NOMO-1 treated with dmso at 0.1 percent for 144 hours (cell line): ENCODE results near the gene NDFIP1.
"Not testable (repeated sequence)": the region's sequence is repeated elsewhere in the genome, so short reads cannot be mapped to it uniquely, and the experiment has no call there.

Source experiments
- DNase-seq: peaks from one replicate; lab custom pipeline; 2025; ENCODE audit not compliant: unreplicated experiment; lab: John Stamatoyannopoulos, UW

NDFIP1 gene

GRCh38 chr5:142183561-142183960 lies 75.0 kb downstream of the NDFIP1 start:
- DNase-seq = no peak

DNA sequence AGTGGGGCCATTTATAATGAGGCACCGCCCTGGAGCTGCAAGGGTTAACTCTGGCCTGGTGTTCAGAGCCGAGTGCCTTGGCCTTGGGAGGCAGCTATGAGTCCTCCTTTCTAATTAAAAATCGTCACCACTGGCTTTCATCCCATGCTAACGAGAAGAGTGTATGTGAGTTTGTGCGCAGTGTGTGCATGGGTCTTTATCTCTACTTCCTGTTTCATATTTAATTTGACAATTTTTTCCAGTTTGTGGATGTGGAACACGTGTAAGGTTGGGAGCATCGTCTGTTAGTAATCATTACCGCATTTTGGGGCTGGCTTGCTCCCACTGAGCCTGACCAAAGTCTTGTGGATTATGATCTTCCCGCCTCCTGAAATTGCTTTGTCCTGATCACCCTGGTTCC lies 76.4 kb downstream of the NDFIP1 start:
- DNase-seq = peak; percentile 4

DNA sequence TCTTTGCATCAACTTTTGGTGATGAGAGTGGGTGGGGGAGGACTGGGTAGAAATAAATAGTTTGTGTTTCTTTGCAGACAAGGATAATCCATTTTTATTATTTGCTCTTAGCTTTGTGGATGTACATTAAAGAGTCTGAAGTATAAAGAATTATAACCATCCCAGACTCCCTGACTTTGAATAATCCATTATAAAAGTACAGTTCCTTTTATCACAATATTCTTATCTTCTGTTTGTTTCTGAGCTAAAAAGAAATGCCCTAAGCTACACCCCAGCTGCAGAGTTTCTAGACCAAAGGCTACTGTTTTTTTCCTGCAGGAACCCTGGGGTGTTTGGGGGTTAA lies 77.9 kb downstream of the NDFIP1 start:
- DNase-seq = no peak

- no peak for DNase-seq
These were observed 78.4 kb downstream of the NDFIP1 start for GRCh38 chr5:142186857-142187594.

DNA sequence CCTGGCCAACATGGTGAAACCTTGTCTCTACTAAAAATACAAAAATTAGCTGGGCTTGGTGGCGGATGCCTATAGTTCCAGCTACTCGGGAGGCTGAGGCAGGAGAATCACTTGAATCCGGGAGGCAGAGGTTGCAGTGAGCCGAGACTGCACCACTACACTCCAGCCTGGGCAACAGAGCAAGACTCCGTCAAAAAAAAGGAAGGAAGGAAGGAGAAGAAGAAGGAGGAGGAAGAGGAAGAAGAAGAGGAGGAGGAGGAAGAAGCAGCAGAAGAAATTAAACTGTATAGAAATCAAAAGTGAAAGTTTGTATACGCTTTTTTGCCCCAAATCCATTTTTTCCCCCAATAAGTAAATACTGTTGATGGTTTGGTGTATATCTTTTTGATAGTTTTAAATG lies 80.1 kb downstream of the NDFIP1 start:
- not testable (repeated sequence) for DNase-seq

- no peak for DNase-seq
These were observed 81.2 kb downstream of the NDFIP1 start for GRCh38 chr5:142189813-142190212.

- no peak for DNase-seq
These were observed 83.2 kb downstream of the NDFIP1 start for GRCh38 chr5:142191776-142192175.

- peak; percentile 43 for DNase-seq
These were observed 83.9 kb downstream of the NDFIP1 start for GRCh38 chr5:142192286-142193113.

DNA sequence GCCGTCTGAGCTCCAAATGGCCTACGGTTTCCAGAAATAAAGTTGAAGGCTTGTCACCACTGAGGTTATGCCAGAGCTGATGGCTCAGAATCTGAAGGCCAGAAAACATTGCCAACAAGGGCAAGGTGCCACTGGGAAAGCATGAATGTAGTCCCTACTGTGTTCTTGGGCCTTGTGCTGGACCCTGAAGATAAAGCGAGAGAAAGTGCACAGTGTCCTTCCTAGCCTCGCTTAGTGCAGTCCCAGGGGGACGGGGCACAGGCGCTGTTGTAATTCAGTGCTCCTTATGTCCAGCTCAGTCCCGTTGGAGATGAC lies 84.5 kb downstream of the NDFIP1 start:
- DNase-seq = no peak

- no peak for DNase-seq
These were observed 88.5 kb downstream of the NDFIP1 start for GRCh38 chr5:142197098-142197497.

GRCh38 chr5:142197781-142198180 lies 89.2 kb downstream of the NDFIP1 start:
- no peak for DNase-seq

DNA sequence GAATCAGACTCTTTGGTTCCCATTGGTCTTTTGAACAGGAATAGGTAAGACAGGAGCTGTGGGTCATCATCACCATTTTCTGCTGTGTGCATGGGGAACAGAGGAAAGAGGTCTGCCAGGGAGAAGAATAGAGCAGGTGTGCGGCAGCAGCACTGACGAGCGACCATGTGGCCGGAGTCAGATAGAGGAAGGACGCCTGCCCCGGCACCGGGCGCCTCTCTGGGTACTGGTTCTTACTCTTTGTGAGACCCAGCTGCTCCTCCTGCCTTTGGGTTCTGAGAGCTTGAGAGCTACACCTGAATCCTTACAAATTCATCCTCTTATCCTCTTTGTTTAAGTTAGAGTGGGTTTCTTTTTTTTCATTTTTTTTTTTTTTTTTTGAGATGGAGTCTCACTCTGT lies 90.8 kb downstream of the NDFIP1 start:
- DNase-seq = no peak

DNA sequence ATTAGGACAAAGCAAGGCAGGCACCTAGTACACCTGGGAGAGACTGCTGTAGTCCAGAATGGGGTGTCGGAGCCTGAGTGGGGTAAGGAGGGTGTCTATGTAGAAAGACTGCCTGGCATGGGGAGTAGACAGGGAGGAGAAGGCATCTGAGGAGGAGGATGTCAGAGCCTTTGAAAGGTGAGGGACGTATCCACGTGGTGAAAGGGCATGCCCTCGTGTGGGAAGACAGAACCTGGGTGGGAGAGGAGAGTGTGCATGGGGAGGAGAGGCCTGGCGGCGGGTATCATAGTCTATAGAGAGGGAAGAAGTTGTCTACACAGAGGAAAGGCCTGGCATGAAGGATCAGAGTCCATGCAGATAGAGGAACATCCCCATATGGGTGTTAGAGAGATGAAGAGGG lies 91.8 kb downstream of the NDFIP1 start:
- no peak for DNase-seq

DNA sequence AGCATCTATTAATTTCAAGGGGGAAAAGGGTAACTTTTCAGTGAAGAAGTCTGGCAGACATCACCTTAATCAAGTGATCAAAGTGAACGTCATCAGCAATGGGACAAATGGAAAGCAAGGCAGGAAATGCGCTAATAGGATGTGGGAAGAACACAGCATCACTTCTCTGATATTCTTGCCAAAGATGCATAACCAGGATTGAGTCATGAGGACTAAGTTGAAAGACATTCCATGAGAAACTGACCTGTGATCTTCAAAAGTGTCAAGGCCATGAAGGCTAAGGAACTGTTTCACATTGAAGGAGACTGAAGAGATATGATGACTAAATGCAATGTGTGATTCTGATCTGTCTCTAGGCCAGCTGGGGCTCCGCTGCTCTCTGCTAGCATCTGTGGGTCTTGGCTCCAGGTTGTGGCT lies 92.9 kb downstream of the NDFIP1 start:
- no peak for DNase-seq

DNA sequence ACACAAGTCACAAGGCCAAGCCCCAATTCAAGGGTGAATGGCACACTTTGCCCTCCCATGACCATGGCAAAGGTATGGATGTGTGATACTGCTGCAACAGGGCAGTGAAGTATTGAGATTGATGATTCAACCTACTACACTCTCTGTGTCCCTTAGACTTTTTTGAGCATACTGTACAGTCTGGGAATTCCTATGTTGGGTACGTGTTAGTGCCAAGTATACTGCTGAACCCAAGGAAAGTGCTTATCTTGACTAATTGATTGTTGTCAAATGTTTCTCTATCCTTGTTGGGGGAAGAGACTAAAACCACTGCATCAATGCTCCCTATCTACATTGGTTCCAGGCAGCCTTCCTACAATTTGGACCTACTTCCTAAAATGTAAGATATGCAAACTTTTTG lies 93.7 kb downstream of the NDFIP1 start:
- no peak for DNase-seq
